ENCODE measurements around the gene SPATS2.

DNA sequence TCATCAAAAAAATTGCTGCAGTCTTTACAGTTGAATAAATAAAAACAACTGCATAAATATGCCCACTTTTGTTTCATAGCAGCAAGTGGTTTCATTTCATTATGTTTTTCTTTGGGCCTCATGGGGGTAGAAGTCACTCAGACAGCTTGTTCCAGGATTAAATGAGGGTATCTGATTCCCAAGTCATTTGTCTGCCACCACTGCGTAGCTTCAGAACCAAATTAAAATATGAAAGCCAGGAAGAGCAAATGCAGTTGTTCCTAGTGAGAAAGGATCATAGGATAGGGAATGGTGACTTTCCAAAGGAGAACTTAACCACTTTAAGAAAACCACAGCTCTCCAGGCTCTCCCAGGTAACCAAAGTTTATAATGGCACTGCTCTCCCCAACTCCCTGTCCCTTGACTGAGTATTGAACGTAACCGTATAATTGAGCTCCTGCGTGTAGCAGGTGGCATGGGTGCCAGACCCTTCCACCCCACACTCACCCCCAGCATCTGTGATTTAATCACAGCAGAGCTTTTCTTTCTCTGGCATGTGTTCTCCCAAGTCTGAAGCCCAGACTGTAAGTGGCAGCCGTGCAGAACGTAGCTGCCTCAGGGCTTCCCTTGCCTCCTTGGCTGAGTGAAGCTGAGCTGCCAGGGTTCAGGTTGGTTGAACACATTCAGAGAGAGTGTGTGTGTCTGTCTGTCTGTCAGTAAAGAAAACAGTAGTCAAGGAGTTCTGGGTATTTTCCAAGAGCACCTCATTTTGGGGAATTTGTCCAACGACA lies 160.3 kb downstream of the SPATS2 start:
- TF ChIP-seq, protein P1, sequence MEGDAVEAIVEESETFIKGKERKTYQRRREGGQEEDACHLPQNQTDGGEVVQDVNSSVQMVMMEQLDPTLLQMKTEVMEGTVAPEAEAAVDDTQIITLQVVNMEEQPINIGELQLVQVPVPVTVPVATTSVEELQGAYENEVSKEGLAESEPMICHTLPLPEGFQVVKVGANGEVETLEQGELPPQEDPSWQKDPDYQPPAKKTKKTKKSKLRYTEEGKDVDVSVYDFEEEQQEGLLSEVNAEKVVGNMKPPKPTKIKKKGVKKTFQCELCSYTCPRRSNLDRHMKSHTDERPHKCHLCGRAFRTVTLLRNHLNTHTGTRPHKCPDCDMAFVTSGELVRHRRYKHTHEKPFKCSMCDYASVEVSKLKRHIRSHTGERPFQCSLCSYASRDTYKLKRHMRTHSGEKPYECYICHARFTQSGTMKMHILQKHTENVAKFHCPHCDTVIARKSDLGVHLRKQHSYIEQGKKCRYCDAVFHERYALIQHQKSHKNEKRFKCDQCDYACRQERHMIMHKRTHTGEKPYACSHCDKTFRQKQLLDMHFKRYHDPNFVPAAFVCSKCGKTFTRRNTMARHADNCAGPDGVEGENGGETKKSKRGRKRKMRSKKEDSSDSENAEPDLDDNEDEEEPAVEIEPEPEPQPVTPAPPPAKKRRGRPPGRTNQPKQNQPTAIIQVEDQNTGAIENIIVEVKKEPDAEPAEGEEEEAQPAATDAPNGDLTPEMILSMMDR (IDR thresholded peaks at IDR 0.05; ENCODE audit: low read depth, low read length, poor library complexity, severe bottlenecking), result no peak
- no peak for TF ChIP-seq EZH2phosphoT487 (IDR thresholded peaks at IDR 0.05; ENCODE audit: borderline replicate concordance, low read length)
